ENCODE results near the gene DMBT1. TPM values are rescaled to one million over a fixed set of nuclear protein-coding genes. Genes with fewer than 3 reads are reported as not detected.
"Not testable (repeated sequence)": the region's sequence is repeated elsewhere in the genome, so short reads cannot be mapped to it uniquely, and the experiment has no call there.

The DMBT1 gene
- total RNA-seq, 1 donor from 2014 or later: 0.16 TPM

GRCh38 chr10:122586070-122586469 is 25.5 kb downstream of the DMBT1 start:
- not testable (repeated sequence) for DNase-seq

- DNase-seq: no peak
Observed at GRCh38 chr10:122587098-122587760, 26.7 kb downstream of the DMBT1 start.

GRCh38 chr10:122588381-122588780 is 27.8 kb downstream of the DMBT1 start:
- DNase-seq: no peak

- no peak for DNase-seq
Observed at GRCh38 chr10:122590153-122590552, 29.6 kb downstream of the DMBT1 start.

GRCh38 chr10:122591736-122592135 is 31.2 kb downstream of the DMBT1 start:
- DNase-seq: no peak

GRCh38 chr10:122592161-122592560 is 31.6 kb downstream of the DMBT1 start:
- DNase-seq: no peak

GRCh38 chr10:122617476-122618270 is 57.1 kb downstream of the DMBT1 start:
- DNase-seq: no peak

- DNase-seq: no peak
Observed at GRCh38 chr10:122618461-122619165, 58.1 kb downstream of the DMBT1 start.

- not testable (repeated sequence) for DNase-seq
Observed at GRCh38 chr10:122620961-122621360, 60.4 kb downstream of the DMBT1 start.

- DNase-seq: no peak
Observed at GRCh38 chr10:122624546-122624945, 64.0 kb downstream of the DMBT1 start.

GRCh38 chr10:122630526-122630925 is 70.0 kb downstream of the DMBT1 start:
- no peak for DNase-seq

GRCh38 chr10:122632031-122632430 is 71.5 kb downstream of the DMBT1 start:
- no peak for DNase-seq

- no peak for DNase-seq
Observed at GRCh38 chr10:122632576-122632975, 72.0 kb downstream of the DMBT1 start.

- no peak for DNase-seq
Observed at GRCh38 chr10:122636953-122637352, 76.4 kb downstream of the DMBT1 start.

- no peak for DNase-seq
Observed at GRCh38 chr10:122637376-122637775, 76.8 kb downstream of the DMBT1 start.

- DNase-seq: no peak
Observed at GRCh38 chr10:122638106-122638505, 77.6 kb downstream of the DMBT1 start.

- DNase-seq: no peak
Observed at GRCh38 chr10:122639801-122640200, 79.2 kb downstream of the DMBT1 start.

- no peak for DNase-seq
Observed at GRCh38 chr10:122640921-122641320, 80.4 kb downstream of the DMBT1 start.

- no peak for DNase-seq
Observed at GRCh38 chr10:122642726-122643605, 82.4 kb downstream of the DMBT1 start.

GRCh38 chr10:122643931-122644534 is 83.5 kb downstream of the DMBT1 start:
- DNase-seq: no peak

GRCh38 chr10:122646511-122647382 is 86.2 kb downstream of the DMBT1 start:
- DNase-seq: no peak

Measured in occipital lobe (tissue), 2 donors.